HepG2 (cell line): ENCODE data around the gene MLC1. TPM values are rescaled to one million over a fixed set of nuclear protein-coding genes. Genes with fewer than 3 reads are reported as not detected.

ENCODE experiments used
- ATAC-seq: fragments of 200-7000 bp; cut with Tn5 transposase; 3 replicates; pipeline ENCODE4 v1.9.1; 2020; ENCODE audit warnings: mild to moderate bottlenecking, moderate library complexity
- BruUV-seq: library from RNA; stranded (reverse); fragments of 400-500 nt; replicated peaks from 2 replicates; lab custom pipeline; 2021; lab: Mats Ljungman, UMichigan
- CTCF ChIA-PET: fragments of 300-600 bp; formaldehyde crosslinking; extraction: SDS; loops from one replicate; lab custom pipeline; 2021; ENCODE audit warnings: low total read pairs, inconsistent platforms, low intra/inter-chr PET ratio; lab: Yijun Ruan, JAX
- POLR2A ChIA-PET: fragments of 350-600 bp; sonication (Branson Sonifier 250); formaldehyde crosslinking; loops from one replicate; lab custom pipeline; 2020; ENCODE audit warnings: antibody characterized with exemption, inconsistent platforms; lab: Yijun Ruan, JAX
- DNase-seq: peaks from one replicate; pipeline ENCODE4 v3.0.0-alpha.2; 2015; ENCODE audit warnings: low spot score
- FAIRE-seq: peaks from 3 replicates; lab custom pipeline; 2011; peaks lifted over from hg19 to GRCh38; lab: Jason Lieb, UNC
- H2AFZ ChIP-seq: one replicate; pipeline ENCODE4 v1.6.1; 2011; ENCODE audit warnings: low read length, inconsistent platforms
- H3K27ac ChIP-seq: fragments of 300-600 bp; 3 replicates; pipeline ENCODE4 v1.8.0; 2011; ENCODE audit warnings: mixed run types, mild to moderate bottlenecking, mixed read lengths, low read length, inconsistent platforms; ENCODE audit not compliant: insufficient read depth; ENCODE audit errors: extremely low read length
- H3K27me3 ChIP-seq, 2 experiments: fragments of 200-600 bp in 1 of 2; 2 replicates in 1 of 2; 3 replicates in 1 of 2; pipeline versions ENCODE4 v1.6.0 to v1.8.0; 2011; ENCODE audit warnings: low read length in 2 of 2, mild to moderate bottlenecking in 2 of 2, moderate library complexity in 2 of 2, inconsistent platforms in 1 of 2; ENCODE audit not compliant: insufficient read depth in 2 of 2, control insufficient read depth in 1 of 2
- H3K36me3 ChIP-seq, 2 experiments: fragments of 200-600 bp in 1 of 2; replicated peaks in 1 of 2; 2 replicates in 1 of 2; 3 replicates in 1 of 2; pipeline versions ENCODE4 v1.5.1 to v1.8.0; 2011; ENCODE audit warnings: low read length in 2 of 2, inconsistent platforms in 1 of 2; ENCODE audit not compliant: insufficient read depth in 2 of 2, control insufficient read depth in 1 of 2
- H3K4me1 ChIP-seq: 2 replicates; pipeline ENCODE4 v1.5.1; 2012; ENCODE audit warnings: low read length, inconsistent platforms; ENCODE audit not compliant: insufficient read depth
- H3K4me2 ChIP-seq: 2 replicates; pipeline ENCODE4 v1.6.0; 2011; ENCODE audit warnings: low read depth, low read length, inconsistent platforms
- H3K4me3 ChIP-seq, 3 experiments: fragments of 200-600 bp in 1 of 3; sonication (generic), shearing (Covaris generic) in 1 of 3; replicated peaks in 1 of 3; 2 replicates each; pipeline ENCODE4 v1.5.1; 2011 to 2016; ENCODE audit warnings: low read length in 3 of 3, inconsistent platforms in 2 of 3, low read depth in 2 of 3, mild to moderate bottlenecking in 2 of 3, control low read depth in 1 of 3, mixed read lengths in 1 of 3; ENCODE audit not compliant: insufficient read depth in 1 of 3
- H3K79me2 ChIP-seq: one replicate; pipeline ENCODE4 v1.6.1; 2011; ENCODE audit warnings: low read length, inconsistent platforms; ENCODE audit not compliant: insufficient read depth
- H3K9ac ChIP-seq: 2 replicates; pipeline ENCODE4 v1.6.0; 2011; ENCODE audit warnings: mild to moderate bottlenecking, low read depth, low read length, inconsistent platforms; ENCODE audit not compliant: insufficient read depth
- H3K9me3 ChIP-seq: 2 replicates; pipeline ENCODE4 v1.5.1; 2012; ENCODE audit warnings: mild to moderate bottlenecking, low read length
- H4K20me1 ChIP-seq: 2 replicates; pipeline ENCODE4 v1.6.0; 2011; ENCODE audit warnings: inconsistent platforms, mild to moderate bottlenecking, low read length, moderate library complexity; ENCODE audit not compliant: insufficient read depth
- SPEN ChIP-seq: sonication (generic); formaldehyde crosslinking; IDR thresholded peaks from 2 replicates; pipeline ENCODE4 v1.5.1; 2020; ENCODE audit warnings: low read depth, mild to moderate bottlenecking, missing genetic modification reagents
- TEAD3 ChIP-seq: optimal IDR thresholded peaks from 2 replicates; pipeline ENCODE3; 2016; ENCODE audit warnings: borderline replicate concordance
- ZNF280B ChIP-seq: sonication (generic); formaldehyde crosslinking; IDR thresholded peaks from 2 replicates; pipeline ENCODE4 v1.5.0; 2020; ENCODE audit warnings: missing genetic modification reagents, mild to moderate bottlenecking, borderline replicate concordance
- ZNF331 ChIP-seq: sonication (generic); formaldehyde crosslinking; IDR thresholded peaks from 2 replicates; pipeline ENCODE4 v1.4.0; 2020; ENCODE audit warnings: missing genetic modification reagents
- ZNF33A ChIP-seq: sonication (generic); formaldehyde crosslinking; IDR thresholded peaks from 2 replicates; pipeline ENCODE4 v1.5.1; 2020; ENCODE audit warnings: missing genetic modification reagents, mild to moderate bottlenecking, moderate library complexity, borderline replicate concordance
- ZNF468 ChIP-seq: sonication (generic); formaldehyde crosslinking; IDR thresholded peaks from 2 replicates; pipeline ENCODE4 v1.8.0; 2022; ENCODE audit warnings: mild to moderate bottlenecking, moderate library complexity, missing genetic modification reagents
- WGBS: methylation state at CpG from one replicate; pipeline ENCODE4 v1.1.6; 2017; ENCODE audit warnings: low lambda C conversion rate; 5-methylcytosine and 5-hydroxymethylcytosine counted together
- in situ Hi-C: cut with HindIII; loops from 2 replicates; pipeline ENCODE4 v1.10.0; 2017; ENCODE audit warnings: low pct_unique_long_range_greater_than_20kb; ENCODE audit not compliant: extremely low pct_ligation_motif_present
- intact Hi-C: fragments of 100-400 bp; cut with micrococcal nuclease; formaldehyde crosslinking; loops from one replicate; pipeline ENCODE4 v1.10.0; 2022; ENCODE audit not compliant: unreplicated experiment
- polyA plus RNA-seq, 8 experiments: library from polyadenylated mRNA; depleted of rRNA in 3 of 8; stranded (reverse) in 7 of 8; unstranded in 1 of 8; fragments of >200 nt; fragmentation: Illumina TruSeq in 4 of 8; extraction: Trizol in 4 of 8; gene quantifications; 2 replicates each; pipeline versions ENCODE4 v1.2.1 to v1.2.3, GENCODE V29; 2011 to 2016; ENCODE audit warnings: low read depth in 4 of 8, missing spikeins in 1 of 8, mixed read lengths in 1 of 8; ENCODE audit not compliant: insufficient read depth in 1 of 8
- total RNA-seq, 5 experiments: library from RNA; depleted of rRNA; stranded (reverse); fragments of >200 nt; fragmentation: Illumina TruSeq; extraction: Trizol; gene quantifications; 2 replicates each; pipeline ENCODE4 v1.2.3, GENCODE V29; 2016; ENCODE audit warnings: low read depth in 1 of 5
- TF ChIP-seq, protein P1 (sequence below): sonication (generic); formaldehyde crosslinking; IDR thresholded peaks from 2 replicates; pipeline ENCODE4 v1.5.0; 2020; ENCODE audit warnings: mild to moderate bottlenecking, missing genetic modification reagents
- TF ChIP-seq, protein P2 (sequence below): sonication (generic); formaldehyde crosslinking; IDR thresholded peaks from 2 replicates; pipeline ENCODE4 v1.8.1; 2023; ENCODE audit warnings: mild to moderate bottlenecking, moderate library complexity, missing genetic modification reagents

Gene MLC1
- total and polyA plus RNA-seq, 2 of the 13 experiments (the other 11 are each of a cell fraction or from before 2014, with no cell fraction given): not detected

GRCh38 chr22:50098052-50098451, 12.8 kb upstream of the MLC1 start:
- H3K27ac ChIP-seq: no peak overlapping the region
- no peak overlapping the region for H3K4me3 ChIP-seq
- no peak overlapping the region for H3K4me2 ChIP-seq
- H3K36me3 ChIP-seq: no peaks in the 10 kb centered on the region
- FAIRE-seq: no peak
- TF ChIP-seq ZNF33A: no peak
- TF ChIP-seq, all 625 proteins: peak for 0
- ChIA-PET POLR2A (no interaction called here), CTCF (no interaction called here)
- H3K79me2 ChIP-seq: no peaks in the 10 kb centered on the region
- no peak for DNase-seq
- peaks cover 3% of the 10 kb centered on the region; the same call in 1 of the 2 replicates for H3K4me1 ChIP-seq
- no peak overlapping the region for H2AFZ ChIP-seq
- no peaks in the 10 kb centered on the region for H3K9me3 ChIP-seq
- no peak for ATAC-seq
- no TSS peak for BruUV-seq
- no peak overlapping the region for H3K9ac ChIP-seq
- 66% methylated on average over 3 of the region's 3 CpGs for WGBS
- peaks cover 0 to 2% of the 10 kb centered on the region in 2 experiments; a peak in 1 of 5 replicates for H3K27me3 ChIP-seq
- no peaks in the 10 kb centered on the region for H4K20me1 ChIP-seq
- in situ Hi-C loops: no loop called here
- intact Hi-C loops: no loop called here

GRCh38 chr22:50092342-50092741, 7.1 kb upstream of the MLC1 start:
- Histone ChIP-seq H3K27me3 (peaks cover 2 to 12% of the 10 kb centered on the region in 2 experiments; a peak in 4 of 5 replicates), H3K9ac (no peak overlapping the region), H2AFZ (no peak overlapping the region), H3K4me3 (no peak overlapping the region), H3K79me2 (no peaks in the 10 kb centered on the region), H3K4me2 (no peak overlapping the region), H4K20me1 (no peaks in the 10 kb centered on the region), H3K27ac (no peak overlapping the region), H3K9me3 (no peaks in the 10 kb centered on the region), H3K4me1 (no peaks in the 10 kb centered on the region), H3K36me3 (no peaks in the 10 kb centered on the region)
- POLR2A ChIA-PET: no interaction called here
- WGBS: 17% methylated on average over 5 of the region's 5 CpGs
- ATAC-seq (no peak), DNase-seq (no peak), FAIRE-seq (no peak)
- CTCF ChIA-PET: no interaction called here
- BruUV-seq: no TSS peak
- intact Hi-C loops (no loop called here), in situ Hi-C loops (no loop called here)
- TF ChIP-seq TEAD3 (CRISPR knock-in tag): no peak
- TF ChIP-seq, protein P1, sequence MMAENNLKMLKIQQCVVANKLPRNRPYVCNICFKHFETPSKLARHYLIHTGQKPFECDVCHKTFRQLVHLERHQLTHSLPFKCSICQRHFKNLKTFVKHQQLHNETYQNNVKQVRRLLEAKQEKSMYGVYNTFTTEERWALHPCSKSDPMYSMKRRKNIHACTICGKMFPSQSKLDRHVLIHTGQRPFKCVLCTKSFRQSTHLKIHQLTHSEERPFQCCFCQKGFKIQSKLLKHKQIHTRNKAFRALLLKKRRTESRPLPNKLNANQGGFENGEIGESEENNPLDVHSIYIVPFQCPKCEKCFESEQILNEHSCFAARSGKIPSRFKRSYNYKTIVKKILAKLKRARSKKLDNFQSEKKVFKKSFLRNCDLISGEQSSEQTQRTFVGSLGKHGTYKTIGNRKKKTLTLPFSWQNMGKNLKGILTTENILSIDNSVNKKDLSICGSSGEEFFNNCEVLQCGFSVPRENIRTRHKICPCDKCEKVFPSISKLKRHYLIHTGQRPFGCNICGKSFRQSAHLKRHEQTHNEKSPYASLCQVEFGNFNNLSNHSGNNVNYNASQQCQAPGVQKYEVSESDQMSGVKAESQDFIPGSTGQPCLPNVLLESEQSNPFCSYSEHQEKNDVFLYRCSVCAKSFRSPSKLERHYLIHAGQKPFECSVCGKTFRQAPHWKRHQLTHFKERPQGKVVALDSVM: peak; percentile 65; the same call in 1 of the 2 replicates
- no peak for TF ChIP-seq ZNF331
- no peak for TF ChIP-seq SPEN (CRISPR knock-in tag)
- no peak for TF ChIP-seq ZNF468 (CRISPR knock-in tag)
- TF ChIP-seq, protein P2, sequence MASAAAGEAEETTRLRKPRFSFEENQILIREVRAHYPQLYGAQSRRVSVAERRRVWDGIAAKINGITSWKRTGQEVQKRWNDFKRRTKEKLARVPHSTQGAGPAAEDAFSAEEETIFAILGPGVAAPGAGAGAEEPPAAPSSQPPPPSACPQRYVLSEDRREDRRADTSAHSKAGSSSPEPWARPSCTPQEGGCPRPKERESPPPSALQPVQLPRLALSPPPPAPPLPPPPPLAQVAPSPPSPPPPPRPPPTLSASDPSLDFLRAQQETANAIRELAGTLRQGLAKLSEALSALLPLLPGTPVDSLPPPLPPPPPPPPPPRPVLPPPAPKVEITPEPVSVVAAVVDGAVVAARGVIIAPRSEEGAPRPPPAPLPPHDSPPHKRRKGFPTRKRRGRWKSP: no peak
- TF ChIP-seq ZNF280B: no peak
